Tibial artery (tissue), 4 donors: ENCODE results near the gene PHKG1.
"Not testable (repeated sequence)": the region's sequence is repeated elsewhere in the genome, so short reads cannot be mapped to it uniquely, and the experiment has no call there.

Source experiments
- DNase-seq, 2 donors: peaks; one replicate each; pipeline ENCODE4 v3.0.0-alpha.2; 2019
- H3K27ac ChIP-seq, 2 donors: fragments of 200-600 bp; sonication (generic) in 1 of 2; 1 replicate in 1 of 2; 2 replicates in 1 of 2; pipeline ENCODE4 v1.5.1; 2018 to 2019; ENCODE audit warnings: mild to moderate bottlenecking in 1 of 2
- H3K27me3 ChIP-seq, 2 donors: fragments of 200-600 bp; sonication (generic) in 1 of 2; one replicate each; pipeline versions ENCODE4 v1.5.1 to v1.6.0; 2016 to 2019
- H3K36me3 ChIP-seq, 3 donors: fragments of 200-600 bp; sonication (generic) in 2 of 3; one replicate each; pipeline ENCODE4 v1.5.1; 2016 to 2019; ENCODE audit warnings: mild to moderate bottlenecking in 2 of 3
- H3K4me1 ChIP-seq, 4 donors: fragments of 200-600 bp; sonication (generic) in 2 of 4; 1 replicate in 3 of 4; 2 replicates in 1 of 4; pipeline ENCODE4 v1.5.1; 2016 to 2019
- H3K4me3 ChIP-seq, 2 donors: fragments of 200-600 bp; sonication (generic) in 1 of 2; 1 replicate in 1 of 2; 2 replicates in 1 of 2; pipeline ENCODE4 v1.5.1; 2018 to 2019; ENCODE audit warnings: mild to moderate bottlenecking in 2 of 2
- H3K9me3 ChIP-seq, 3 donors: fragments of 200-600 bp; sonication (generic) in 1 of 3; one replicate each; pipeline ENCODE4 v1.5.1; 2016 to 2019
- CTCF ChIP-seq, 2 experiments: fragments of 200-600 bp in 1 of 2; fragments of 450-650 bp in 1 of 2; IDR thresholded peaks; one replicate each; pipeline ENCODE4 v1.5.1; 2017 to 2019; ENCODE audit warnings: antibody characterized with exemption in 2 of 2, mild to moderate bottlenecking in 1 of 2, moderate library complexity in 1 of 2
- intact Hi-C: fragments of 100-400 bp; cut with DNase I; formaldehyde crosslinking; loops from one replicate; pipeline ENCODE4 v1.15.0; 2023; ENCODE audit warnings: low total_unique reads

The PHKG1 gene

GRCh38 chr7:56051339-56052191 lies 41.2 kb downstream of the PHKG1 start, which contains the start of the genes CCT6A and PSPH:
Gene CCT6A (plus strand): TSS chr7:56051765. CDS start chr7:56051849, 84 bp downstream.
Gene PSPH (minus strand): TSS chr7:56051444. CDS start chr7:56021212, 30,232 bp downstream.
- intact Hi-C loops: loop anchor here (2.0 to 5.0 kb wide), 2 partner anchors 13 to 164 kb away; partner anchors contain the start of genes SUMF2 and ZNF713
- H3K4me1 ChIP-seq: peaks cover 0 to 29% (median 14%) of the 10 kb centered on the region in 4 donors
- TF ChIP-seq CTCF (IDR thresholded peaks at IDR 0.05): no peak
- no peaks in the 10 kb centered on the region for H3K27me3 ChIP-seq
- peak; percentile 97 to 99 for DNase-seq
- peak within 1 kb of the TSS; percentile 81 to 87 for H3K4me3 ChIP-seq
- H3K36me3 ChIP-seq: peaks cover 26 to 38% (median 37%) of the 10 kb centered on the region in 3 donors
- no peaks in the 10 kb centered on the region for H3K9me3 ChIP-seq
- peak within 1 kb of the TSS; percentile 81 to 85 for H3K27ac ChIP-seq

- DNase-seq: no peak
- H3K27me3 ChIP-seq: no peaks in the 10 kb centered on the region
- H3K27ac ChIP-seq: peak overlapping the region; percentile 81 to 85
- no peaks in the 10 kb centered on the region for H3K9me3 ChIP-seq
- intact Hi-C loops: loop anchor here (2.0 to 5.0 kb wide), 2 partner anchors 14 to 164 kb away; partner anchors contain the start of genes SUMF2 and ZNF713
- H3K4me3 ChIP-seq: peak overlapping the region; percentile 81 to 87
- peaks cover 0 to 29% (median 15%) of the 10 kb centered on the region in 4 donors for H3K4me1 ChIP-seq
- peaks cover 21 to 33% (median 31%) of the 10 kb centered on the region in 3 donors for H3K36me3 ChIP-seq
- TF ChIP-seq CTCF (IDR thresholded peaks at IDR 0.05): no peak
These were observed 41.8 kb downstream of the PHKG1 start for GRCh38 chr7:56051053-56051338.

- not testable (repeated sequence) for H3K27ac ChIP-seq
These were observed 44.0 kb downstream of the PHKG1 start for GRCh38 chr7:56048763-56049162.

GRCh38 chr7:56048245-56048644 lies 44.5 kb downstream of the PHKG1 start:
- Histone ChIP-seq H3K9me3 (no peaks in the 10 kb centered on the region), H3K27me3 (no peaks in the 10 kb centered on the region), H3K36me3 (peaks cover 0 to 5% (median 3%) of the 10 kb centered on the region in 3 donors), H3K4me3 (no peak overlapping the region), H3K27ac (no peak overlapping the region), H3K4me1 (peaks cover 0 to 26% (median 15%) of the 10 kb centered on the region in 4 donors)
- intact Hi-C loops: no loop called here
- no peak for DNase-seq
- TF ChIP-seq CTCF (IDR thresholded peaks at IDR 0.05): no peak

More at GRCh38 chr7:56048763-56049162, 44.0 kb downstream of the PHKG1 start:
- H3K36me3 ChIP-seq: peaks cover 0 to 10% (median 9%) of the 10 kb centered on the region in 3 donors
- intact Hi-C loops, H3K9me3 ChIP-seq, H3K27me3 ChIP-seq, H3K4me3 ChIP-seq, DNase-seq: not testable (repeated sequence)
- peaks cover 0 to 29% (median 15%) of the 10 kb centered on the region in 4 donors for H3K4me1 ChIP-seq

GRCh38 chr7:56047446-56048116 lies 45.2 kb downstream of the PHKG1 start:
- H3K4me3 ChIP-seq, DNase-seq, H3K36me3 ChIP-seq, H3K9me3 ChIP-seq, intact Hi-C loops, H3K27me3 ChIP-seq: not testable (repeated sequence)
- Histone ChIP-seq H3K27ac (peak overlapping the region in 1 of 2 donors; percentile 27), H3K4me1 (peaks cover 0 to 19% (median 11%) of the 10 kb centered on the region in 4 donors)

- intact Hi-C loops: no loop called here
- DNase-seq: no peak
- Histone ChIP-seq H3K27ac (peak overlapping the region in 1 of 2 donors; percentile 27), H3K27me3 (no peaks in the 10 kb centered on the region), H3K4me1 (peaks cover 0 to 14% (median 6%) of the 10 kb centered on the region in 4 donors), H3K4me3 (no peak overlapping the region), H3K36me3 (peaks cover 0 to 7% (median under 1%) of the 10 kb centered on the region in 3 donors), H3K9me3 (no peaks in the 10 kb centered on the region)
- no peak for TF ChIP-seq CTCF (IDR thresholded peaks at IDR 0.05)
These were observed 45.9 kb downstream of the PHKG1 start for GRCh38 chr7:56046721-56047445.

- peaks cover 0 to 12% (median 5%) of the 10 kb centered on the region in 4 donors for H3K4me1 ChIP-seq
- H3K4me3 ChIP-seq, H3K27me3 ChIP-seq, intact Hi-C loops, H3K27ac ChIP-seq, DNase-seq, H3K9me3 ChIP-seq: not testable (repeated sequence)
- peaks cover 0 to 12% (median 7%) of the 10 kb centered on the region in 3 donors for H3K36me3 ChIP-seq
These were observed 47.0 kb downstream of the PHKG1 start for GRCh38 chr7:56045758-56046157.
